Activated T-cell treated with anti-CD3 and anti-CD28 coated beads, Interleukin-2, amount 50 U/mL, for 48 hours (primary cell): ENCODE measurements around the gene MEAF6.

ENCODE experiments used
- DNase-seq, 2 experiments: peaks; one replicate each; pipeline ENCODE4 v3.0.0-alpha.2; 2020

The MEAF6 gene

GRCh38 chr1:37482796-37483744 is 31.5 kb downstream of the MEAF6 start:
- DNase-seq = no peak

DNA sequence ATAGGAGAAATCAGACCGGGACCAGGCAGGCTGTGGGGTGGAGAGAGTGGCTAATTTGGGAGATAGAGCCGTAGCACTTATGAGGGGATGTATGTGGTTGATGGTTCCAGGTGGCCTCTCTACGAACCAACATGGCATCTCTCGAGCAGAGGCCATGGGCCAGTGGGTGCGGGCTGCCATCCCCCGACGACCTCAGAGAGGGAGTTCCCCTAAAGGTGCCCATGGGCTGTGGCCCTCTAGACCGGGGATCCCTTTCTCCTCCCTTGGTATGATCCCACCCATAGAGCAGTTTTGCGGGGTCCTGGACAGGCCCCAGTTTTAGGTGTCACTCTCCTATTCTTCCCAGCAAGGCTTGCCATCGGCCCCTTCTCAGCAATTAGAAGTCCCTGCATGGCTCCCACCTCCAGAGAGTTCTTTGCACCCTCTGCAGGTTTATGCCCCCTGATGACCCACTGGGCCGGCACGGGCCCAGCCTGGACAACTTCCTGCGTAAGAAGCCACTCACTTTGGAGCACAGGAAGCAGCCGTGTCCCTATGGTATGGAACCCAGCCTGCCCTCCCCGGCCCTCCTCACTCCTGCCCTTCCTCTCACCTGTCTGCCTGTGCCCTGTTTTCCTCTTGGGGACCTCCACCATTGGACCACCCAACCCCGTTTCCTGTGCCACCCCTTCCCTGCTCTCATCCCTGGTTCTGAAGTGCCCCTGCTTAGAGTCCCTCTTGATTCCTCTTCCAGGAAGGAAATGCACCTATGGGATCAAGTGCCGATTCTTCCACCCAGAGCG is 32.4 kb downstream of the MEAF6 start:
- DNase-seq = no peak

GRCh38 chr1:37481289-37482003 is 33.1 kb downstream of the MEAF6 start:
- peak; percentile 66 to 70 for DNase-seq

DNA sequence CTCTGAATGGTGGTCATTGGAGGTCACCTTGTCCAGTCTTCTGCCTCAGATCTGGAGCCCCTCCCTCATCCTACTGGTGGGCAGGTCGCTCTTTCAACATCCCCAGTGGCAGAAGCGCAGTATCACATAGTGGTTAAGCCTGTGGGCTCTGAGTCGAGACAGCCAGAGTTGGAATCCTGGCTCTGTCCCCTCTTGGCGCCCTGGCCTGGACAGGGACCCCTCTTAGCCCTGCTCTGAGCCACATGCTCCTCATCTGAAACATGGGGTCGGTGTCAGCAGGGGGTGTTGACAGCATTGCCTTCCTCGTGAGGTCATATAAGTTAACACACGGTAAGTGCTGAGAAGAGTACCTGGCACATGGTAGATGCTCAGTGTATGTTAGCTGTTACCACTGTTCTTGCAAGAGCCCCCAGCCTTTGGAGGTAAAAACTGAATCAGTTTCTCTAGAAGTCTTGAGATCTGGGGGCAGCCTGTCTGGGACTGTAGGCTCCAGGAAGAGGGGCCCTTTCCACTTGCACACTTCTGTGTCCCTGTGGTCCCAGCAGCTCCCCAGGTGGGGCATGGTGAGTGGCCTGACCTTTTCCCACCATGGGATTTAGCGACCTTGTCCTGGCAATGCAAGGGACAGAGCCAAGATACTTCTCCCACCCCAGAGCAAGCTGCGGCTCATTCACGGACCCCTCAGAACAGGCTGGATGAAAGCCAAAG is 33.8 kb downstream of the MEAF6 start:
- DNase-seq = no peak

GRCh38 chr1:37480125-37480466 is 34.5 kb downstream of the MEAF6 start:
- no peak for DNase-seq

GRCh38 chr1:37479255-37480124 is 35.1 kb downstream of the MEAF6 start:
- DNase-seq = peak; percentile 92 to 93

- DNase-seq = peak; percentile 64 to 69
Measured at GRCh38 chr1:37478890-37479254, 35.7 kb downstream of the MEAF6 start.

GRCh38 chr1:37478451-37478881 is 36.1 kb downstream of the MEAF6 start:
- peak; percentile 68 to 73 for DNase-seq

DNA sequence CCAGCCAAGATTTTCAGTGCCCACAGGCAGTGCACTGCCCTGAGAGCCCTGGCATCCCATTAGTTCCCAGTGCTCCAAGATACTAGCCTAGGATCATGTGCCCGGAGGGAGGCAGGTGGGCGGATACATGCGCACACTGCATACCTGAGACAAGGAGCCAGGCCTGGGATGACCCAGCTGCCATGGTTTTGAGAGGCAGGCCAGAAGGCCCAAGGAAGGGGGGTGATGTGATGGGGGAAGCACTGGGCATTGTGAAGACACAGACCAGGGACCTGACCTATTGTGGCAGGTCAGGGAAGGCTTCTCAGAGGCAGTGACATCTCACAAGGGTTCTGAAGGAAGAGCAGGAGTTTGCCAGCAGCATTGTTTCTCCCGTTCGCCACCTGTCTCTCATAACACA is 36.6 kb downstream of the MEAF6 start:
- DNase-seq = peak; percentile 52 to 56

GRCh38 chr1:37477198-37477931 is 37.2 kb downstream of the MEAF6 start:
- peak; percentile 80 to 83 for DNase-seq

- DNase-seq = peak in 1 of 2 experiments; percentile 35
Measured at GRCh38 chr1:37476460-37477197, 37.9 kb downstream of the MEAF6 start.

DNA sequence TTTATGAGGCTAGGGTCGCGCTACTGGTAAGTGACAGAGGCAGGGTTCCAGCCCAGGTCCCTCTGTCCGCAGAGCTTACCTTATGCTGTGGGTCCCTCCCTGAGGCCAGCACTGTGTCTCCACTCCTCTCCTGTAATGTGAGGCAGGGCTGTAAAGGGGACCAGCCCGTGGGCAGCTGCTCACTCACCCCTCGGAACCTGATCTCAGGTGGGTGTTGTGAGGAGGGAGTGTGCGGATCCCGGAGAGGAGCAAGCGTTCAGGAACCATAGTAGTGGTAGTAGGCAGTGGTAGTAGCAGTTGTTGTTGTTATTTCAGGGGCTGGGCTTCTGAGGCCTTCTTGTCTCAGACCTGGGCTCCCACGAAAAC is 38.5 kb downstream of the MEAF6 start:
- DNase-seq = peak; percentile 37 to 45

- peak; percentile 44 to 45 for DNase-seq
Measured at GRCh38 chr1:37475380-37476086, 39.0 kb downstream of the MEAF6 start.

- DNase-seq = peak in 1 of 2 experiments; percentile 55
Measured at GRCh38 chr1:37474697-37475379, 39.7 kb downstream of the MEAF6 start.

DNA sequence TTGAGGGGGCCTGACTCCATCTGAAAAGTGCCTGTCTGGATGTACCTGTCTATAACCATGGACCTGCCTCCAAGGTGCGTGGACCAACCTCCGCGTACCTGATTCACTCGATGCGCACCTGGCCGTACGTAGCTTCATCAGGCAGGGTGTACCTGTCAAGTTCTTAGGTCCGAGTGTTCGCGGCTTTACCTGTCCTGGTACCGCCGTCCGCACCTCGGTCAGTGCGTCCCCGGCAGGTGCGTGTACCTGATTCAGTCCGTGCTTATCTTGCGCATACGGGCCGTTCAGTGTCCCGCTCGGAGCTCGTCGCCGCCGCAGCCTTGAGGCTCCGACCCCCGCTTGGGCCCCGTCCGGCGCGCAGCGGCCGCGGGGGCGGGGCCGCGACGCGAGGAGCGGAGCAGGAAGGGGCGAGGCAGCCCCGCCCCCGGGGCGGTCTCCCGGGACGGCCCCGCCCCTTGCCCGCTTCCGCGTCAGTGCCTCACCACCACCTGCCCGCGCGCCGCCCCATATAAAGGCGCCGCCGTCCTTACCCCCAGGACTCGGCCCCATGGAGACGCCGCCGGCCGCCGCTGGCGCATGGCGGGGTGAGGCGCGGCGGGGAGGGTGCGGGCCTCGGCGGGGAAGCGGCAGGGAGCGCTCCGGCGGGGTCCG is 40.4 kb downstream of the MEAF6 start, which contains the start of gene ZC3H12A:
Gene ZC3H12A (plus strand): TSS at position 535 of the 651 bp plus-strand sequence. CDS start 917 bp downstream, outside the sequence.
- peak; percentile 90 to 94 for DNase-seq

GRCh38 chr1:37473431-37474045 is 41.0 kb downstream of the MEAF6 start:
- peak; percentile 61 to 65 for DNase-seq

- no peak for DNase-seq
Measured at GRCh38 chr1:37472994-37473393, 41.6 kb downstream of the MEAF6 start.

- no peak for DNase-seq
Measured at GRCh38 chr1:37472281-37472680, 42.3 kb downstream of the MEAF6 start.
